ENCODE measurements around the gene CYP24A1. TPM values are rescaled to one million over a fixed set of nuclear protein-coding genes. Genes with fewer than 3 reads are reported as not detected.
A peak's percentile ranks its signal among the peaks of the same experiment; 100 is the strongest.

Gene CYP24A1
- total RNA-seq, 1 experiment from 2014 or later = 1.2 TPM

- Histone ChIP-seq H3K4me2 (ENCODE audit: low read length) (no peak overlapping the region), H3K9ac (ENCODE audit: low read length) (no peak overlapping the region), H3K27me3 (ENCODE audit: low read length) (no peaks in the 10 kb centered on the region), H3K9me3 (ENCODE audit: low read length) (no peaks in the 10 kb centered on the region), H3K27ac (ENCODE audit: low read length) (no peak overlapping the region), H3K4me1 (ENCODE audit: insufficient read depth, low read length) (no peaks in the 10 kb centered on the region), H3K9me2 (replicated peaks; ENCODE audit: low read length) (no peaks in the 10 kb centered on the region), H4K20me1 (ENCODE audit: low read length) (no peaks in the 10 kb centered on the region), H3F3A (ENCODE audit: low read length, unreplicated experiment) (no peaks in the 10 kb centered on the region), H3K79me2 (ENCODE audit: low read length) (no peaks in the 10 kb centered on the region), H3K4me3 (ENCODE audit: low read length) (no peak overlapping the region), H3K36me3 (ENCODE audit: low read depth, low read length) (no peaks in the 10 kb centered on the region), H2AFZ (ENCODE audit: low read length) (peak overlapping the region; percentile 6; the same call in 1 of the 2 replicates)
- CTCF ChIA-PET = interaction anchor here (0.5 to 0.6 kb wide), 2 partner anchors 94 to 560 kb away, joined by 3 to 6 read pairs; no protein-coding TSS in a partner anchor
- intact Hi-C loops (cut with micrococcal nuclease) = no loop called here
- ATAC-seq (no peak), DNase-seq (no peak)
- TF ChIP-seq CTCF (conservative IDR thresholded peaks at IDR 0.05; ENCODE audit: low read depth, low read length) = no peak
- no peak for TF ChIP-seq EZH2phosphoT487 (IDR thresholded peaks at IDR 0.05; ENCODE audit: borderline replicate concordance, low read length)
- no peak for TF ChIP-seq EZH2 (IDR thresholded peaks at IDR 0.05; ENCODE audit: low read length, unreplicated experiment)
- POLR2A ChIA-PET (ENCODE audit: unreplicated experiment) = no interaction called here
- no TSS peak for BruUV-seq (replicated peaks)
These were observed 68.1 kb downstream of the CYP24A1 start for GRCh38 chr20:54105653-54106052.

- Histone ChIP-seq H4K20me1 (ENCODE audit: low read length) (no peaks in the 10 kb centered on the region), H3K4me2 (ENCODE audit: low read length) (no peak overlapping the region), H3K9ac (ENCODE audit: low read length) (no peak overlapping the region), H3K27me3 (ENCODE audit: low read length) (no peaks in the 10 kb centered on the region), H3K36me3 (ENCODE audit: low read depth, low read length) (no peaks in the 10 kb centered on the region), H3K9me3 (ENCODE audit: low read length) (no peaks in the 10 kb centered on the region), H3K9me2 (replicated peaks; ENCODE audit: low read length) (no peaks in the 10 kb centered on the region), H3K4me3 (ENCODE audit: low read length) (no peak overlapping the region), H3K4me1 (ENCODE audit: insufficient read depth, low read length) (no peaks in the 10 kb centered on the region), H3K27ac (ENCODE audit: low read length) (no peak overlapping the region), H2AFZ (ENCODE audit: low read length) (no peak overlapping the region), H3F3A (ENCODE audit: low read length, unreplicated experiment) (no peaks in the 10 kb centered on the region), H3K79me2 (ENCODE audit: low read length) (no peaks in the 10 kb centered on the region)
- no peak for ATAC-seq
- no peak for TF ChIP-seq EZH2 (IDR thresholded peaks at IDR 0.05; ENCODE audit: low read length, unreplicated experiment)
- TF ChIP-seq EZH2phosphoT487 (IDR thresholded peaks at IDR 0.05; ENCODE audit: borderline replicate concordance, low read length) = no peak
- no peak for TF ChIP-seq CTCF (conservative IDR thresholded peaks at IDR 0.05; ENCODE audit: low read depth, low read length)
- DNase-seq = no peak
- BruUV-seq (replicated peaks) = no TSS peak
- ChIA-PET POLR2A (ENCODE audit: unreplicated experiment) (no interaction called here), CTCF (interaction anchor here (0.6 to 0.7 kb wide), 3 partner anchors 18 to 214 kb away, joined by 3 read pairs; no protein-coding TSS in a partner anchor)
- intact Hi-C loops (cut with micrococcal nuclease) = no loop called here
These were observed 69.0 kb downstream of the CYP24A1 start for GRCh38 chr20:54104781-54105180.

- no peak overlapping the region for H3K27ac ChIP-seq (ENCODE audit: low read length)
- H3K4me1 ChIP-seq (ENCODE audit: insufficient read depth, low read length) = no peaks in the 10 kb centered on the region
- H3K9me2 ChIP-seq (replicated peaks; ENCODE audit: low read length) = no peaks in the 10 kb centered on the region
- CTCF ChIA-PET = interaction anchor here (0.6 to 1.6 kb wide), 3 partner anchors 18 to 104 kb away, joined by 3 to 6 read pairs (median 3); partner anchors contain the start of gene PFDN4
- H2AFZ ChIP-seq (ENCODE audit: low read length) = 0 out of 2 replicates have a peak overlapping the region, but pooled peaks have one; percentile 8
- H3K27me3 ChIP-seq (ENCODE audit: low read length) = no peaks in the 10 kb centered on the region
- intact Hi-C loops (cut with micrococcal nuclease) = loop anchor here (1.0 to 2.0 kb wide), 2 partner anchors 45 to 95 kb away; no protein-coding TSS in a partner anchor
- no peaks in the 10 kb centered on the region for H3K79me2 ChIP-seq (ENCODE audit: low read length)
- no peaks in the 10 kb centered on the region for H3K36me3 ChIP-seq (ENCODE audit: low read depth, low read length)
- no peak overlapping the region for H3K4me3 ChIP-seq (ENCODE audit: low read length)
- no peaks in the 10 kb centered on the region for H3F3A ChIP-seq (ENCODE audit: low read length, unreplicated experiment)
- H4K20me1 ChIP-seq (ENCODE audit: low read length) = no peaks in the 10 kb centered on the region
- ATAC-seq (peak; percentile 10; the same call in 1 of the 2 replicates), DNase-seq (no peak)
- no peak overlapping the region for H3K9ac ChIP-seq (ENCODE audit: low read length)
- POLR2A ChIA-PET (ENCODE audit: unreplicated experiment) = no interaction called here
- H3K4me2 ChIP-seq (ENCODE audit: low read length) = no peak overlapping the region
- no TSS peak for BruUV-seq (replicated peaks)
- no peaks in the 10 kb centered on the region for H3K9me3 ChIP-seq (ENCODE audit: low read length)
- no peak for TF ChIP-seq EZH2 (IDR thresholded peaks at IDR 0.05; ENCODE audit: low read length, unreplicated experiment)
These were observed 69.8 kb downstream of the CYP24A1 start for GRCh38 chr20:54103762-54104600.

Other genes starting within 250 kb of the CYP24A1 start
- 0.18 and 0.35 TPM in 2 replicates for gene BCAS1, start 103.4 kb downstream of the CYP24A1 start, total RNA-seq (2014; rRNA removed)
- 100 and 122 TPM in 2 replicates for gene PFDN4, start 34.1 kb upstream of the CYP24A1 start, total RNA-seq (2014; rRNA removed)

Measured in PC-3 (cell line).